ENCODE data around the gene ADGRG4.
A peak's percentile ranks its signal among the peaks of the same experiment; 100 is the strongest.

The ADGRG4 gene

GRCh38 chrX:136397001-136397400, 96.2 kb downstream of the ADGRG4 start:
- peak; percentile 18 for DNase-seq (ENCODE audit: low read depth)
- TF ChIP-seq CTCF (IDR thresholded peaks at IDR 0.05; ENCODE audit: insufficient read depth, low read depth, low read length, missing control alignments): peak; percentile 10
- no peak overlapping the region for H3K4me3 ChIP-seq (ENCODE audit: low read length)

- no peak overlapping the region for H3K4me3 ChIP-seq (ENCODE audit: low read length)
- no peak for TF ChIP-seq CTCF (IDR thresholded peaks at IDR 0.05; ENCODE audit: insufficient read depth, low read depth, low read length, missing control alignments)
- DNase-seq (ENCODE audit: low read depth): no peak
Measured at GRCh38 chrX:136405126-136405525, 104.4 kb downstream of the ADGRG4 start.

- DNase-seq (ENCODE audit: low read depth): no peak
- no peak for TF ChIP-seq CTCF (IDR thresholded peaks at IDR 0.05; ENCODE audit: insufficient read depth, low read depth, low read length, missing control alignments)
- no peak overlapping the region for H3K4me3 ChIP-seq (ENCODE audit: low read length)
Measured at GRCh38 chrX:136417806-136418205, 117.0 kb downstream of the ADGRG4 start.

- no peak for TF ChIP-seq CTCF (IDR thresholded peaks at IDR 0.05; ENCODE audit: insufficient read depth, low read depth, low read length, missing control alignments)
- DNase-seq (ENCODE audit: low read depth): no peak
- no peak overlapping the region for H3K4me3 ChIP-seq (ENCODE audit: low read length)
Measured at GRCh38 chrX:136421338-136421737, 120.6 kb downstream of the ADGRG4 start.

- no peak overlapping the region for H3K4me3 ChIP-seq (ENCODE audit: low read length)
- peak; percentile 58 for DNase-seq (ENCODE audit: low read depth)
- TF ChIP-seq CTCF (IDR thresholded peaks at IDR 0.05; ENCODE audit: insufficient read depth, low read depth, low read length, missing control alignments): no peak
Measured at GRCh38 chrX:136423724-136424123, 123.0 kb downstream of the ADGRG4 start.

GRCh38 chrX:136425996-136426395, 125.2 kb downstream of the ADGRG4 start:
- no peak for TF ChIP-seq CTCF (IDR thresholded peaks at IDR 0.05; ENCODE audit: insufficient read depth, low read depth, low read length, missing control alignments)
- DNase-seq (ENCODE audit: low read depth): no peak
- no peak overlapping the region for H3K4me3 ChIP-seq (ENCODE audit: low read length)

- TF ChIP-seq CTCF (IDR thresholded peaks at IDR 0.05; ENCODE audit: insufficient read depth, low read depth, low read length, missing control alignments): no peak
- DNase-seq (ENCODE audit: low read depth): no peak
- H3K4me3 ChIP-seq (ENCODE audit: low read length): no peak overlapping the region
Measured at GRCh38 chrX:136431625-136432024, 130.9 kb downstream of the ADGRG4 start.
